Breast epithelium (tissue), 4 donors: ENCODE measurements around the gene NUAK1. TPM values are rescaled to one million over a fixed set of nuclear protein-coding genes. Genes with fewer than 3 reads are reported as not detected.

Source experiments
- DNase-seq, 2 donors: peaks; one replicate each; pipeline ENCODE4 v3.0.0-alpha.2; 2019; ENCODE audit warnings: low spot score in 2 of 2
- H3K27ac ChIP-seq, 2 donors: fragments of 200-600 bp; sonication (generic) in 1 of 2; one replicate each; pipeline ENCODE4 v1.5.1; 2016 to 2019; ENCODE audit warnings: mild to moderate bottlenecking in 1 of 2
- H3K27me3 ChIP-seq, 2 donors: fragments of 200-600 bp; sonication (generic) in 1 of 2; one replicate each; pipeline versions ENCODE4 v1.5.1 to v1.6.0; 2017 to 2019; ENCODE audit warnings: control low read depth in 1 of 2, mild to moderate bottlenecking in 1 of 2
- H3K36me3 ChIP-seq: fragments of 200-600 bp; one replicate; pipeline ENCODE4 v1.5.1; 2019
- H3K4me1 ChIP-seq, 2 donors: fragments of 200-600 bp; sonication (generic); one replicate each; pipeline ENCODE4 v1.5.1; 2016 to 2019; ENCODE audit warnings: control low read depth in 1 of 2
- H3K4me3 ChIP-seq, 3 donors: fragments of 200-600 bp; sonication (generic); 1 replicate in 2 of 3; 2 replicates in 1 of 3; pipeline ENCODE4 v1.5.1; 2016 to 2019; ENCODE audit warnings: mild to moderate bottlenecking in 3 of 3, moderate library complexity in 2 of 3
- H3K9me3 ChIP-seq, 2 donors: fragments of 200-600 bp; sonication (generic) in 1 of 2; one replicate each; pipeline ENCODE4 v1.5.1; 2016 to 2019; ENCODE audit warnings: control low read depth in 1 of 2
- CTCF ChIP-seq, 3 donors: fragments of 450-650 bp; IDR thresholded peaks; one replicate each; pipeline ENCODE4 v1.5.1; 2016 to 2017; ENCODE audit warnings: antibody characterized with exemption in 3 of 3, mild to moderate bottlenecking in 3 of 3, moderate library complexity in 3 of 3
- POLR2A ChIP-seq: fragments of 450-650 bp; IDR thresholded peaks from one replicate; pipeline ENCODE4 v1.6.1; 2016; ENCODE audit warnings: antibody characterized with exemption, mild to moderate bottlenecking, moderate library complexity
- POLR2AphosphoS5 ChIP-seq, 3 donors: sonication (generic); formaldehyde crosslinking; IDR thresholded peaks; one replicate each; pipeline ENCODE4 v1.6.1; 2017; ENCODE audit warnings: antibody characterized with exemption in 3 of 3
- intact Hi-C: fragments of 100-400 bp; cut with DNase I; formaldehyde crosslinking; loops from one replicate; pipeline ENCODE4 v1.15.1; 2023; ENCODE audit warnings: low total_unique reads
- total RNA-seq, 3 donors: library from RNA; depleted of rRNA; stranded (reverse); fragments of >200 nt; gene quantifications; one replicate each; pipeline ENCODE4 v1.1.0, GENCODE V29; 2016

The NUAK1 gene
- total RNA-seq, 3 donors from 2014 or later, result 6.0 to 20.2 (median 13.1) TPM

DNA sequence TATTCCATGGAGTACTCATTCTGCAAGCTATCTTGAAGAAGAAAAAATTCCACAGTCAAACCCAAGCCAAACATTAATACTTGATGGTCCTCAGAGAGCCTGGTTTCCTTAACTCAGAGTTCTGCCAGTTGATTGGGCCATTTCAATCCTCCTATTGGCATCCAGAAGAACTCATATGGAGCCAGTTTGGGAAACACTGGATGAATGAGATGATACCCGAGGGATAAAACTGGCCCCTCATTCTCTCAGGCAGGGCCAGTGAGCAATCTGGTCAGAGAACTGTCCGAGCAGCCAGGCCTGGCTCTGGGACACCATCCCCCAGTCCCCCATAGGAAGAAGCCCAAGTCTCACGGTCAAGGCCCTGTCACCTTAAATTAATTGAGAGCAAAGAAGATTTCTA, 48.8 kb downstream of the NUAK1 start:
- Histone ChIP-seq H3K27me3 (no peaks in the 10 kb centered on the region), H3K9me3 (no peaks in the 10 kb centered on the region), H3K4me3 (no peak overlapping the region), H3K27ac (peak overlapping the region in 1 of 2 donors; percentile 80), H3K36me3 (no peaks in the 10 kb centered on the region), H3K4me1 (peaks cover 0 to 6% of the 10 kb centered on the region in 2 donors)
- TF ChIP-seq POLR2A (no peak), CTCF (IDR thresholded peaks at IDR 0.05) (no peak), POLR2AphosphoS5 (IDR thresholded peaks at IDR 0.05) (no peak)
- intact Hi-C loops, result loop anchor here (5.0 kb wide), 1 partner anchor 252 kb away; no protein-coding TSS in a partner anchor
- DNase-seq, result no peak

DNA sequence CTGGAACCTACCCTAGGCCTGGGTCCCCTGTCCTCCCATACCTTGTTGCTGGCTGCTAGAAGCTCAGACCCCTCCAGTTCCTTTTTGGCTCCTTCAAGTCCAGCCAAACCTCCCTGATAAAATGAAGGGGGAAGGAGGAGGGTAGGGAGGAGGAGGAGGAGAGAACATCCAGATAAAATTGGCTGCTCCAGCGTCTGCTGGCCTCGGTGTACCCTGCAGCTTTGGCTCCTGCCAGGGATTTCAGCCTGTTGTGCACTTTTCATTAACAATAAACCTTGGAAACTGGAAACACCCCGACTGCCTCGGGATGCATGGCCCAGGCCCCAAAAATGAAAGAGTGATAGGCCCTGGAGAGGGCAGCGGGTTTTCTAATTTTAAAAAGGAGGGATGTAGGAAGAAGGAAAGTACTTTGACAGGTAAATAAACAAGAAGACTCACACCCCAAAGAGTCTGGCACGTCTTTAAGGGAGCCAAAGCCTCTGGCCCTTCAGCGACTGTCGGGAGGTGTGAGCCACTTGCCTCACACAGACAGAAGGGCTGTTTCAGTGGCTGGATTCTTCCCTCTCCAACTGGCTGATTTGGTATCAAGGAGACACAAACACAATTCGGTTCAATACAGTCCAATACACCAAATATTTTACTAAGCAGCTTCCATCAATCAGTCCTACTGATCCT, 49.8 kb downstream of the NUAK1 start:
- peak overlapping the region; percentile 52 to 80 for H3K27ac ChIP-seq
- DNase-seq, result no peak

GRCh38 chr12:106088246-106088808, 50.4 kb downstream of the NUAK1 start:
- TF ChIP-seq POLR2AphosphoS5 (IDR thresholded peaks at IDR 0.05) (no peak), POLR2A (no peak), CTCF (IDR thresholded peaks at IDR 0.05) (no peak)
- peaks cover 4 to 6% of the 10 kb centered on the region in 2 donors for H3K4me1 ChIP-seq
- intact Hi-C loops, result loop anchor here (5.0 kb wide), 1 partner anchor 254 kb away; no protein-coding TSS in a partner anchor
- no peak overlapping the region for H3K4me3 ChIP-seq
- H3K9me3 ChIP-seq, result no peaks in the 10 kb centered on the region
- H3K27ac ChIP-seq, result peak overlapping the region in 1 of 2 donors; percentile 80
- no peaks in the 10 kb centered on the region for H3K36me3 ChIP-seq
- H3K27me3 ChIP-seq, result no peaks in the 10 kb centered on the region
- no peak for DNase-seq

More for the DNA sequence above, 49.8 kb downstream of the NUAK1 start:
- peaks cover 4 to 6% of the 10 kb centered on the region in 2 donors for H3K4me1 ChIP-seq
- H3K36me3 ChIP-seq, result no peaks in the 10 kb centered on the region
- no peak for TF ChIP-seq POLR2A
- H3K9me3 ChIP-seq, result no peaks in the 10 kb centered on the region
- no peaks in the 10 kb centered on the region for H3K27me3 ChIP-seq
- intact Hi-C loops, result loop anchor here (5.0 kb wide), 1 partner anchor 253 kb away; no protein-coding TSS in a partner anchor
- H3K4me3 ChIP-seq, result no peak overlapping the region

DNA sequence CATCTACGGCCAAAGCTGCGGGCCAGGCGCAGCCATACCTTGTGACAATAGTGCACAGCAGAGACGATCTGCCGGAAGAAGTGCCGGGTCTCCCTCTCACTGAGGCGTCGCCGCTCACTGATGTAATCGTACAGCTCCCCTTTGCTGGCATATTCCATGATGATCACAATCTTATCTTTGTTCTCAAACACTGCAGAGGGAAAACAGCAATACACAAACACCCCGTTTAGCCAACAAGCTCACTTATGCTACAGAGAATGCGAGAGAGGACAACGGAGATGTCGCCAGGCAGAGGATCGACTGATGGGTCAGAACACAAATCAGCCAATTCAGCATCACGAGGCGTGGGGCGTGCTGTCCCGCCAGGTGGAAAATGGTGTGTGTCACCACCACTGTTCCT, 52.1 kb downstream of the NUAK1 start:
- TF ChIP-seq POLR2AphosphoS5 (IDR thresholded peaks at IDR 0.05), result no peak
- TF ChIP-seq CTCF (IDR thresholded peaks at IDR 0.05), result no peak
- TF ChIP-seq POLR2A, result no peak
- Histone ChIP-seq H3K27ac (no peak overlapping the region), H3K9me3 (no peaks in the 10 kb centered on the region), H3K27me3 (no peaks in the 10 kb centered on the region), H3K4me3 (no peak overlapping the region), H3K36me3 (no peaks in the 10 kb centered on the region), H3K4me1 (peaks cover 4 to 6% of the 10 kb centered on the region in 2 donors)
- intact Hi-C loops, result loop anchor here (5.0 kb wide), 1 partner anchor 256 kb away; no protein-coding TSS in a partner anchor
- DNase-seq, result no peak

- Histone ChIP-seq H3K36me3 (no peaks in the 10 kb centered on the region), H3K4me1 (peaks cover 4 to 6% of the 10 kb centered on the region in 2 donors), H3K27me3 (no peaks in the 10 kb centered on the region), H3K4me3 (no peak overlapping the region), H3K9me3 (no peaks in the 10 kb centered on the region), H3K27ac (no peak overlapping the region)
- TF ChIP-seq POLR2AphosphoS5 (IDR thresholded peaks at IDR 0.05) (no peak), POLR2A (no peak), CTCF (IDR thresholded peaks at IDR 0.05) (no peak)
- intact Hi-C loops, result loop anchor here (5.0 kb wide), 1 partner anchor 257 kb away; no protein-coding TSS in a partner anchor
- DNase-seq, result no peak
Measured at GRCh38 chr12:106085213-106085612, 53.5 kb downstream of the NUAK1 start.
